GM12892 (cell line): ENCODE results near the gene OSBPL10.

Experiments
- POLR2A ChIP-seq: IDR thresholded peaks from 2 replicates; pipeline ENCODE4 v1.6.1; 2011; ENCODE audit warnings: low read depth, low read length, control low read depth
- POLR2AphosphoS5 ChIP-seq: IDR thresholded peaks from 2 replicates; pipeline ENCODE4 v1.6.1; 2011; ENCODE audit warnings: low read depth, low read length, control low read depth

DNA sequence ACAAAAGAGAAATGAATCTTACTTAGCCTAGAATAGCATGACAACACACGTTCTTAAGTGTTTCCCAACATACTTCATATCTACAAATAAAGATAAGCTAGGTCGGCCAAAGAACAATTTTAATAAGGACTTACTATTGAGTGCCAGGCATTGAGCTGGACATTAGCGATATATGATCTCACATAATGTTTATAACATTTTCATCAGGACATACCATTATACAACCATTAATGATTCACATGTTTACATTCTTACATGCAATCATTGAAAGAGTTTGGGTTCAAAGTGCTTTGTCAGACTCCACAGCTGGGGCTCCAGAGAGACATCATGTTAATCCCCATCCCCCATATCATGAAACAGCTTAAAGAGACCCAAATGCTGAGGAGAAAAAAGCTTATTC is 259.4 kb downstream of the OSBPL10 start:
- TF ChIP-seq POLR2A (no peak), POLR2AphosphoS5 (no peak)
